ENCODE results near the gene POGZ. TPM values are rescaled to one million over a fixed set of nuclear protein-coding genes. Genes with fewer than 3 reads are reported as not detected.

Gene POGZ
- total and polyA plus RNA-seq, 2 of the 13 experiments (the other 11 are each of a cell fraction or from before 2014, with no cell fraction given) = 15.3 to 45.6 TPM

DNA sequence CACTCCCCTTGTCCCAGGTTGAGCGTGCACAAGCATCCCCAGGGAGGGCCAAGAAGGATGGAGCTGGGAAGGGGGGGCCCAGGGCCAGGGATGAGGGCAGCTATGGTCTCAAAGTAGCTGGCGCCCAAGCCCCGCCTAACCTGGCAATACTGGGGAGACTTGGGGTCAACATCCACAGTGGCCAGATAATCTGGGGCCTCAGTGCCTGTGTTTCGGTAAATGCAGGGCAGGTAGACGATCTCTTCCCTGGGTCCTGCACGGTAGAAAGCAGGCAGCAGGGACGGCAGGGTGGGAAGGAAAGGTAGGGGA is 90.0 kb downstream of the POGZ start:
- H4K20me1 ChIP-seq (ENCODE audit: insufficient read depth, low read length) = no peaks in the 10 kb centered on the region
- intact Hi-C loops (cut with micrococcal nuclease; ENCODE audit: unreplicated experiment) (no loop called here), in situ Hi-C loops (cut with HindIII; ENCODE audit: extremely low pct_ligation_motif_present, low pct_unique_long_range_greater_than_20kb) (no loop called here)
- no peak overlapping the region for H3K4me2 ChIP-seq (ENCODE audit: low read depth, low read length)
- H3K27ac ChIP-seq (ENCODE audit: extremely low read length, insufficient read depth, low read length) = no peak overlapping the region
- H3K4me3 ChIP-seq (replicated peaks in 1 of 3; ENCODE audit: insufficient read depth in 1 of 3, low read depth in 2 of 3, low read length in 3 of 3) = no peak overlapping the region
- CTCF ChIA-PET (ENCODE audit: low intra/inter-chr PET ratio, low total read pairs) = no interaction called here
- no TSS peak for BruUV-seq (replicated peaks)
- peaks cover 8 to 18% of the 10 kb centered on the region in 2 experiments; a peak in 4 of 5 replicates for H3K36me3 ChIP-seq (replicated peaks in 1 of 2; ENCODE audit: control insufficient read depth in 1 of 2, insufficient read depth in 2 of 2, low read length in 2 of 2)
- peaks cover 5% of the 10 kb centered on the region for H3K79me2 ChIP-seq (ENCODE audit: insufficient read depth, low read length)
- H3K27me3 ChIP-seq (ENCODE audit: control insufficient read depth in 1 of 2, insufficient read depth in 2 of 2, low read length in 2 of 2) = no peaks in the 10 kb centered on the region; a peak in 1 of 5 replicates
- ATAC-seq (no peak), FAIRE-seq (no peak), DNase-seq (ENCODE audit: low spot score) (no peak)
- no peak overlapping the region for H2AFZ ChIP-seq (ENCODE audit: low read length)
- WGBS (ENCODE audit: low lambda C conversion rate) = 93% methylated on average over 5 of the region's 7 CpGs
- peaks cover 38% of the 10 kb centered on the region for H3K4me1 ChIP-seq (ENCODE audit: insufficient read depth, low read length)
- no peak overlapping the region for H3K9ac ChIP-seq (ENCODE audit: insufficient read depth, low read depth, low read length)
- H3K9me3 ChIP-seq (ENCODE audit: low read length) = no peaks in the 10 kb centered on the region
- TF ChIP-seq MYC (CRISPR knock-in tag; IDR thresholded peaks at IDR 0.05; ENCODE audit: borderline replicate concordance) (no peak), YEATS4 (CRISPR knock-in tag; IDR thresholded peaks at IDR 0.05; ENCODE audit: borderline replicate concordance) (no peak), POLR2AphosphoS5 (IDR thresholded peaks at IDR 0.05; ENCODE audit: low read depth, low read length) (no peak), ZNF343 (CRISPR knock-in tag; IDR thresholded peaks at IDR 0.05) (no peak)
- TF ChIP-seq, protein P1, sequence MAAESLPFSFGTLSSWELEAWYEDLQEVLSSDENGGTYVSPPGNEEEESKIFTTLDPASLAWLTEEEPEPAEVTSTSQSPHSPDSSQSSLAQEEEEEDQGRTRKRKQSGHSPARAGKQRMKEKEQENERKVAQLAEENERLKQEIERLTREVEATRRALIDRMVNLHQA (CRISPR knock-in tag; IDR thresholded peaks at IDR 0.05) = no peak
- TF ChIP-seq, protein P2, sequence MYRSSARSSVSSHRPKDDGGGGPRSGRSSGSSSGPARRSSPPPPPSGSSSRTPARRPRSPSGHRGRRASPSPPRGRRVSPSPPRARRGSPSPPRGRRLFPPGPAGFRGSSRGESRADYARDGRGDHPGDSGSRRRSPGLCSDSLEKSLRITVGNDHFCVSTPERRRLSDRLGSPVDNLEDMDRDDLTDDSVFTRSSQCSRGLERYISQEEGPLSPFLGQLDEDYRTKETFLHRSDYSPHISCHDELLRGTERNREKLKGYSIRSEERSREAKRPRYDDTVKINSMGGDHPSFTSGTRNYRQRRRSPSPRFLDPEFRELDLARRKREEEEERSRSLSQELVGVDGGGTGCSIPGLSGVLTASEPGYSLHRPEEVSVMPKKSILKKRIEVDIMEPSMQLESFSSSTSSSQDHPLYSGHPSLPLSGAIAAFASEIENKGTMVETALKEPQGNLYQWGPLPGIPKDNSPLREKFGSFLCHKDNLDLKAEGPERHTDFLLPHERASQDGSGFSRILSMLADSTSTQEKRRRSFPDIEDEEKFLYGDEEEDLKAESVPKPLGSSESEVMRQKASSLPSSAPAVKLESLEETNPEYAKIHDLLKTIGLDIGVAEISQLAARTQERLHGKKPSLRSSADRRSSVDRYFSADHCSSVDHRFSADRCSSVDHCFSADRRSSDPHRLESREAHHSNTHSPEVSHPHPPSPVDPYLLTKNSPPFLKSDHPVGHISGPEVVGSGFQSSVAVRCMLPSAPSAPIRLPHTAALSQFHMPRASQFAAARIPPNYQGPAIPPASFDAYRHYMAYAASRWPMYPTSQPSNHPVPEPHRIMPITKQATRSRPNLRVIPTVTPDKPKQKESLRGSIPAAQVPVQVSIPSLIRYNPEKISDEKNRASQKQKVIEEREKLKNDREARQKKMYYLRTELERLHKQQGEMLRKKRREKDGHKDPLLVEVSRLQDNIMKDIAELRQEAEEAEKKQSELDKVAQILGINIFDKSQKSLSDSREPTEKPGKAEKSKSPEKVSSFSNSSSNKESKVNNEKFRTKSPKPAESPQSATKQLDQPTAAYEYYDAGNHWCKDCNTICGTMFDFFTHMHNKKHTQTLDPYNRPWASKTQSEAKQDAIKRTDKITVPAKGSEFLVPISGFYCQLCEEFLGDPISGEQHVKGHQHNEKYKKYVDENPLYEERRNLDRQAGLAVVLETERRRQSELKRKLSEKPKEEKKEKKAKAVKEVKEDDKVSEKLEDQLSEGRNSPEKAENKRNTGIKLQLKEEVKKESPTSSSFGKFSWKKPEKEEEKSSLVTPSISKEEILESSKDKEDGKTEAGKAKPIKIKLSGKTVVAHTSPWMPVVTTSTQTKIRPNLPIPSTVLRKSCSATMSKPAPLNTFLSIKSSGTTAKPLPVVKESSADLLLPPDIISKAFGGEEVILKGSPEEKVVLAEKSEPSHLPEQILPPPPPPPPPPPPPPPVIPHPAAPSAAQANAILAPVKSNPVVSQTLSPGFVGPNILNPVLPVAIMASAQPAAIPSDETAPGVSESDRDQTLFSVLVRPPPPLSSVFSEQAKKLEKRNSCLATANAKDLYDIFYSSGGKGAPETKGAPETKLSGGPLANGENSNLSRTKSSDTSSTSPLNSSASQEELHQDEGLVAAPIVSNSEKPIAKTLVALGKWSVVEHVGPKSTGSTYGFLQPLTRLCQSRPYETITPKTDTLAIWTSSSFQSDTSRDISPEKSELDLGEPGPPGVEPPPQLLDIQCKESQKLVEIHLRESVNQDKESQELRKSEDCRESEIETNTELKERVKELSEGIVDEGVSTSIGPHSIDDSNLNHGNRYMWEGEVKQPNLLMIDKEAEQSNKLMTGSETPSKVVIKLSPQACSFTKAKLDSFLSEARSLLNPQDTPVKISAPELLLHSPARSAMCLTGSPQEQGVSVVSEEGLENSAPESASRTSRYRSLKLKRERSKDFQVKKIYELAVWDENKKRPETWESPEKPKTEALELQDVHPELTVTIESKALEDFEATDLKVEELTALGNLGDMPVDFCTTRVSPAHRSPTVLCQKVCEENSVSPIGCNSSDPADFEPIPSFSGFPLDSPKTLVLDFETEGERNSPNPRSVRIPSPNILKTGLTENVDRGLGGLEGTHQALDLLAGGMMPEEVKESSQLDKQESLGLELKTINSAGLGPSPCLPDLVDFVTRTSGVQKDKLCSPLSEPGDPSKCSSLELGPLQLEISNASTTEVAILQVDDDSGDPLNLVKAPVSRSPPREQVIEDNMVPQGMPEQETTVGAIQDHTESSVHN (CRISPR knock-in tag; IDR thresholded peaks at IDR 0.05) = no peak
- TF ChIP-seq, protein P3, sequence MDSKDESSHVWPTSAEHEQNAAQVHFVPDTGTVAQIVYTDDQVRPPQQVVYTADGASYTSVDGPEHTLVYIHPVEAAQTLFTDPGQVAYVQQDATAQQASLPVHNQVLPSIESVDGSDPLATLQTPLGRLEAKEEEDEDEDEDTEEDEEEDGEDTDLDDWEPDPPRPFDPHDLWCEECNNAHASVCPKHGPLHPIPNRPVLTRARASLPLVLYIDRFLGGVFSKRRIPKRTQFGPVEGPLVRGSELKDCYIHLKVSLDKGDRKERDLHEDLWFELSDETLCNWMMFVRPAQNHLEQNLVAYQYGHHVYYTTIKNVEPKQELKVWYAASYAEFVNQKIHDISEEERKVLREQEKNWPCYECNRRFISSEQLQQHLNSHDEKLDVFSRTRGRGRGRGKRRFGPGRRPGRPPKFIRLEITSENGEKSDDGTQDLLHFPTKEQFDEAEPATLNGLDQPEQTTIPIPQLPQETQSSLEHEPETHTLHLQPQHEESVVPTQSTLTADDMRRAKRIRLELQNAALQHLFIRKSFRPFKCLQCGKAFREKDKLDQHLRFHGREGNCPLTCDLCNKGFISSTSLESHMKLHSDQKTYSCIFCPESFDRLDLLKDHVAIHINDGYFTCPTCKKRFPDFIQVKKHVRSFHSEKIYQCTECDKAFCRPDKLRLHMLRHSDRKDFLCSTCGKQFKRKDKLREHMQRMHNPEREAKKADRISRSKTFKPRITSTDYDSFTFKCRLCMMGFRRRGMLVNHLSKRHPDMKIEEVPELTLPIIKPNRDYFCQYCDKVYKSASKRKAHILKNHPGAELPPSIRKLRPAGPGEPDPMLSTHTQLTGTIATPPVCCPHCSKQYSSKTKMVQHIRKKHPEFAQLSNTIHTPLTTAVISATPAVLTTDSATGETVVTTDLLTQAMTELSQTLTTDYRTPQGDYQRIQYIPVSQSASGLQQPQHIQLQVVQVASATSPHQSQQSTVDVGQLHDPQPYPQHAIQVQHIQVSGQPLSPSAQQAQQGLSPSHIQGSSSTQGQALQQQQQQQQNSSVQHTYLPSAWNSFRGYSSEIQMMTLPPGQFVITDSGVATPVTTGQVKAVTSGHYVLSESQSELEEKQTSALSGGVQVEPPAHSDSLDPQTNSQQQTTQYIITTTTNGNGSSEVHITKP (CRISPR knock-in tag; IDR thresholded peaks at IDR 0.05; ENCODE audit: low read depth) = no peak
- TF ChIP-seq, protein P4, sequence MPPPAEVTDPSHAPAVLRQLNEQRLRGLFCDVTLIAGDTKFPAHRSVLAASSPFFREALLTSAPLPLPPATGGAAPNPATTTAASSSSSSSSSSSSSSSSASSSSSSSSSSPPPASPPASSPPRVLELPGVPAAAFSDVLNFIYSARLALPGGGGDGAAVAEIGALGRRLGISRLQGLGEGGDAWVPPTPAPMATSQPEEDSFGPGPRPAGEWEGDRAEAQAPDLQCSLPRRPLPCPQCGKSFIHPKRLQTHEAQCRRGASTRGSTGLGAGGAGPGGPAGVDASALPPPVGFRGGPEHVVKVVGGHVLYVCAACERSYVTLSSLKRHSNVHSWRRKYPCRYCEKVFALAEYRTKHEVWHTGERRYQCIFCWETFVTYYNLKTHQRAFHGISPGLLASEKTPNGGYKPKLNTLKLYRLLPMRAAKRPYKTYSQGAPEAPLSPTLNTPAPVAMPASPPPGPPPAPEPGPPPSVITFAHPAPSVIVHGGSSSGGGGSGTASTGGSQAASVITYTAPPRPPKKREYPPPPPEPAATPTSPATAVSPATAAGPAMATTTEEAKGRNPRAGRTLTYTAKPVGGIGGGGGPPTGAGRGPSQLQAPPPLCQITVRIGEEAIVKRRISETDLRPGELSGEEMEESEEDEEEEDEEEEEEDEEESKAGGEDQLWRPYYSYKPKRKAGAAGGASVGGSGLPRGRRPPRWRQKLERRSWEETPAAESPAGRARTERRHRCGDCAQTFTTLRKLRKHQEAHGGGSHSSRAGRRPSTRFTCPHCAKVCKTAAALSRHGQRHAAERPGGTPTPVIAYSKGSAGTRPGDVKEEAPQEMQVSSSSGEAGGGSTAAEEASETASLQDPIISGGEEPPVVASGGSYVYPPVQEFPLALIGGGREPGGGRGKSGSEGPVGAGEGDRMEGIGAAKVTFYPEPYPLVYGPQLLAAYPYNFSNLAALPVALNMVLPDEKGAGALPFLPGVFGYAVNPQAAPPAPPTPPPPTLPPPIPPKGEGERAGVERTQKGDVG (CRISPR knock-in tag; IDR thresholded peaks at IDR 0.05; ENCODE audit: borderline replicate concordance) = no peak
- POLR2A ChIA-PET = no interaction called here

Data from HepG2 (cell line).